SK-N-SH (cell line): ENCODE results near the gene P2RY8. TPM values are rescaled to one million over a fixed set of nuclear protein-coding genes. Genes with fewer than 3 reads are reported as not detected.
"Not testable (repeated sequence)": the region's sequence is repeated elsewhere in the genome, so short reads cannot be mapped to it uniquely, and the experiment has no call there.

Source experiments
- CTCF ChIA-PET: fragments of 300-600, 350-600 bp; formaldehyde crosslinking; extraction: SDS; loops from one replicate; lab custom pipeline; 2021; lab: Yijun Ruan, JAX
- POLR2A ChIA-PET: fragments of 350-600 bp; sonication (Branson Sonifier 250); formaldehyde crosslinking; extraction: SDS; loops from one replicate; lab custom pipeline; 2020; ENCODE audit warnings: antibody characterized with exemption, inconsistent platforms; lab: Yijun Ruan, JAX
- DNase-seq: peaks from one replicate; pipeline ENCODE4 v3.0.0; 2012
- H2AFZ ChIP-seq: fragments of 200-600 bp; sonication (generic); 2 replicates; pipeline ENCODE4 v1.8.1; 2016; ENCODE audit warnings: antibody characterized with exemption, mild to moderate bottlenecking, low read depth
- H3F3A ChIP-seq: fragments of 200-600 bp; sonication (generic); replicated peaks from 2 replicates; pipeline ENCODE3; 2016; ENCODE audit warnings: antibody characterized with exemption, mild to moderate bottlenecking; ENCODE audit not compliant: insufficient read depth
- H3K27ac ChIP-seq, 2 experiments: fragments of 200-500 bp in 1 of 2; fragments of 200-600 bp in 1 of 2; sonication (Bioruptor generic) in 1 of 2; sonication (generic), shearing (Covaris generic) in 1 of 2; 2 replicates each; pipeline versions ENCODE4 v1.5.1 to v1.6.1; 2014 to 2016; ENCODE audit warnings: low read depth in 2 of 2, inconsistent platforms in 1 of 2, low read length in 1 of 2, mild to moderate bottlenecking in 1 of 2, mixed read lengths in 1 of 2
- H3K27me3 ChIP-seq: fragments of 200-600 bp; sonication (generic), shearing (Covaris generic); 2 replicates; pipeline ENCODE4 v1.6.1; 2016; ENCODE audit warnings: mixed run types; ENCODE audit not compliant: insufficient read depth
- H3K36me3 ChIP-seq, 2 experiments: fragments of 200-500 bp in 1 of 2; fragments of 200-600 bp in 1 of 2; sonication (Bioruptor generic) in 1 of 2; sonication (generic) in 1 of 2; replicated peaks in 1 of 2; 2 replicates each; pipeline versions ENCODE3 to v1.5.1; 2014 to 2016; ENCODE audit warnings: low read length in 1 of 2, mild to moderate bottlenecking in 1 of 2; ENCODE audit not compliant: insufficient read depth in 2 of 2, control insufficient read depth in 1 of 2
- H3K4me1 ChIP-seq, 2 experiments: fragments of 200-500 bp in 1 of 2; fragments of 200-600 bp in 1 of 2; sonication (Bioruptor generic) in 1 of 2; sonication (generic), shearing (Covaris generic) in 1 of 2; 2 replicates each; pipeline versions ENCODE4 v1.5.1 to v1.6.1; 2014 to 2016; ENCODE audit warnings: low read depth in 1 of 2, low read length in 1 of 2, mixed run types in 1 of 2; ENCODE audit not compliant: insufficient read depth in 2 of 2, control insufficient read depth in 1 of 2
- H3K4me2 ChIP-seq: fragments of 200-600 bp; sonication (generic), shearing (Covaris generic); 2 replicates; pipeline ENCODE4 v1.6.1; 2017; ENCODE audit warnings: mixed run types
- H3K4me3 ChIP-seq, 2 experiments: fragments of 200-500 bp in 1 of 2; fragments of 200-600 bp in 1 of 2; sonication (Bioruptor generic) in 1 of 2; sonication (generic), shearing (Covaris generic) in 1 of 2; 2 replicates each; pipeline versions ENCODE4 v1.5.1 to v1.8.1; 2014 to 2016; ENCODE audit warnings: low read depth in 2 of 2, inconsistent platforms in 1 of 2, low read length in 1 of 2, mild to moderate bottlenecking in 1 of 2, mixed read lengths in 1 of 2, moderate library complexity in 1 of 2
- H3K79me2 ChIP-seq: fragments of 200-600 bp; sonication (generic); 2 replicates; pipeline ENCODE4 v1.8.1; 2017; ENCODE audit warnings: mild to moderate bottlenecking; ENCODE audit not compliant: insufficient read depth
- H3K9ac ChIP-seq: fragments of 200-600 bp; sonication (generic); 2 replicates; pipeline ENCODE4 v1.6.1; 2017; ENCODE audit warnings: mixed run types
- H3K9me2 ChIP-seq: fragments of 200-600 bp; sonication (generic); 2 replicates; pipeline ENCODE4 v1.6.1; 2017; ENCODE audit warnings: mixed run types
- H3K9me3 ChIP-seq: fragments of 200-600 bp; sonication (generic); 2 replicates; pipeline ENCODE4 v1.6.1; 2017; ENCODE audit warnings: mixed run types, mild to moderate bottlenecking, moderate library complexity
- H4K20me1 ChIP-seq: fragments of 200-600 bp; sonication (generic); 2 replicates; pipeline ENCODE4 v1.6.1; 2017; ENCODE audit warnings: mild to moderate bottlenecking, mixed run types; ENCODE audit not compliant: insufficient read depth
- EZH2phosphoT487 ChIP-seq: fragments of 200-600 bp; sonication (generic); IDR thresholded peaks from 2 replicates; pipeline ENCODE4 v1.6.1; 2017; ENCODE audit warnings: low read depth, mixed run types, mild to moderate bottlenecking, antibody characterized with exemption, moderate library complexity, borderline replicate concordance
- GATA2 ChIP-seq: sonication (generic); formaldehyde crosslinking; IDR thresholded peaks from 2 replicates; pipeline ENCODE4 v1.5.0; 2020; ENCODE audit warnings: mild to moderate bottlenecking, missing genetic modification reagents
- IRF3 ChIP-seq: fragments of 150-350 bp; IDR thresholded peaks from 2 replicates; pipeline ENCODE4 v1.6.1; 2016; ENCODE audit warnings: mild to moderate bottlenecking, low read depth, low read length
- WGBS: methylation state at CpG from one replicate; pipeline ENCODE4 v1.1.6; 2017; ENCODE audit warnings: low lambda C conversion rate; 5-methylcytosine and 5-hydroxymethylcytosine counted together
- polyA plus RNA-seq, 3 experiments: library from polyadenylated mRNA; depleted of rRNA; stranded (reverse); fragments of >200 nt; gene quantifications; 2 replicates each; pipeline ENCODE4 v1.2.3, GENCODE V29; 2012
- TF ChIP-seq, protein P1 (sequence below): IDR thresholded peaks from 2 replicates; pipeline ENCODE4 v1.6.1; 2012; ENCODE audit warnings: mild to moderate bottlenecking, low read depth, low read length, moderate library complexity
- TF ChIP-seq, protein P2 (sequence below): fragments of 200-600 bp; sonication (generic); IDR thresholded peaks from 2 replicates; pipeline ENCODE4 v1.6.1; 2017; ENCODE audit warnings: antibody characterized with exemption, mild to moderate bottlenecking, moderate library complexity

P2RY8 gene
- polyA plus RNA-seq, 1 of the 3 experiments (the other 2 are of a cell fraction): 0.08 TPM

DNA sequence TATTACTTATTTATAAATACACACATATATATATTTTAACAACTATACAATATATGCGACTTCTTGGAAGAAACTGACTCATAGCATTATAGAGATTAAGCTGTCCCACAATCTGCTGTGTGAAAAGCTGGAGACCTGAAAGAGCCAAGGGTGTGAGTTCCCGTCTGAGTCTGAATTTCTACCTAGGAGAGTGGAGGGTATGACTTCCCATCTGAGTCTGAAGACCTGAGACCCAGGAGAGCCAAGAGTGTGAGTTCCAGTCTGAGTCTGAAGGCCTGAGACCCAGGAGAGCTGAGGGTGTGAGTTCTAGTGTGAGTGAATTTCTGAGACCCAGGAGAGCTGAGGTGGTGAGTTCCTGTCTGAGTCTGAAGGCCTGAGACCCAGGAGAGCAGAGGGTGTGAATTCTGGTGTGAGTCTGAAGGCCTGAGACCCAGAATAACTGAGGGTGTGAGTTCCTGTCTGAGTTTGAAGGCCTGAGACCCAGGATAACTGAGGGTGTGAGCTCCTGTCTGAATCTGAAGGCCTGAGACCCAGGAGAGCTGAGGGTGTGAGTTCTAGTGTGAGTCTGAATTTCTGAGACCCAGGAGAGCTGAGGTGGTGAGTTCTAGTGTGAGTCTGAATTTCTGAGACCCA, 8.9 kb upstream of the P2RY8 start (continued):
- TF ChIP-seq, protein P1, sequence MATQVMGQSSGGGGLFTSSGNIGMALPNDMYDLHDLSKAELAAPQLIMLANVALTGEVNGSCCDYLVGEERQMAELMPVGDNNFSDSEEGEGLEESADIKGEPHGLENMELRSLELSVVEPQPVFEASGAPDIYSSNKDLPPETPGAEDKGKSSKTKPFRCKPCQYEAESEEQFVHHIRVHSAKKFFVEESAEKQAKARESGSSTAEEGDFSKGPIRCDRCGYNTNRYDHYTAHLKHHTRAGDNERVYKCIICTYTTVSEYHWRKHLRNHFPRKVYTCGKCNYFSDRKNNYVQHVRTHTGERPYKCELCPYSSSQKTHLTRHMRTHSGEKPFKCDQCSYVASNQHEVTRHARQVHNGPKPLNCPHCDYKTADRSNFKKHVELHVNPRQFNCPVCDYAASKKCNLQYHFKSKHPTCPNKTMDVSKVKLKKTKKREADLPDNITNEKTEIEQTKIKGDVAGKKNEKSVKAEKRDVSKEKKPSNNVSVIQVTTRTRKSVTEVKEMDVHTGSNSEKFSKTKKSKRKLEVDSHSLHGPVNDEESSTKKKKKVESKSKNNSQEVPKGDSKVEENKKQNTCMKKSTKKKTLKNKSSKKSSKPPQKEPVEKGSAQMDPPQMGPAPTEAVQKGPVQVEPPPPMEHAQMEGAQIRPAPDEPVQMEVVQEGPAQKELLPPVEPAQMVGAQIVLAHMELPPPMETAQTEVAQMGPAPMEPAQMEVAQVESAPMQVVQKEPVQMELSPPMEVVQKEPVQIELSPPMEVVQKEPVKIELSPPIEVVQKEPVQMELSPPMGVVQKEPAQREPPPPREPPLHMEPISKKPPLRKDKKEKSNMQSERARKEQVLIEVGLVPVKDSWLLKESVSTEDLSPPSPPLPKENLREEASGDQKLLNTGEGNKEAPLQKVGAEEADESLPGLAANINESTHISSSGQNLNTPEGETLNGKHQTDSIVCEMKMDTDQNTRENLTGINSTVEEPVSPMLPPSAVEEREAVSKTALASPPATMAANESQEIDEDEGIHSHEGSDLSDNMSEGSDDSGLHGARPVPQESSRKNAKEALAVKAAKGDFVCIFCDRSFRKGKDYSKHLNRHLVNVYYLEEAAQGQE: no peak
- no peak for TF ChIP-seq IRF3
- TF ChIP-seq GATA2 (CRISPR knock-in tag): no peak

DNA sequence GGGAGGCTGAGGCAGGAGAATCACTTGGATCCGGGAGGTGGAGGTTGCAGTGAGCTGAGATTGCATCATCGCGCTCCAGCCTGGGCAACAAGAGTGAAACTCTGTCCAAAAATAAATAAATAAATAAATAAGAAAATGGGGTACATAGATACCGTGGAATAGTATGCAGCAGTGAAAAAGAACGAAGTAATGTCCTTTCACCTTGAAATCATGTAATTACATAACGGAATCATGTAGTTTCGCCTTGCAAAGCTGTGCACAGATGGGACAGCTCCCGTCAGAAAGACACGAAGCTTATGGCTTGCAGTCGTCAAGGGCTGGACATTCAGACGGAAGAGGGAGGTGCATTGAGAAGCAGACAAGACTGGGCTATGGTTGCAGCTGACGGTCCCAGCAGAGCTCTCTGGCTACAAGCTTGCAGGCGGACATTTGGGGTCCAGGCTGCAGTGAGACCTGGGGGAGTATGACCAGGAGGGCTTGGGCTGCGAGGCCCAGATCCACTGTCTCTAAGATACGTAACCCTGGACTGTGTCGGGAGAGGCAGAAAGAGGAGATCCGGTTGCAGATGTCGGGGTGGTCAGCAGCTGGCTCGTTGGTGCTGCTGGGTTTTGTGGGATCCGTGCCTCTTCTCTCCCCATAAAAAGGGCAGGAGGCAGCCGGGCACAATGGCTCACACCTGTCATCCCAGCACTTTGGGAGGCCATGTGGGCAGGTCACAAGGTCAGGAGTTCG, 6.2 kb upstream of the P2RY8 start:
- no peak for TF ChIP-seq EZH2phosphoT487
- TF ChIP-seq, protein P2, sequence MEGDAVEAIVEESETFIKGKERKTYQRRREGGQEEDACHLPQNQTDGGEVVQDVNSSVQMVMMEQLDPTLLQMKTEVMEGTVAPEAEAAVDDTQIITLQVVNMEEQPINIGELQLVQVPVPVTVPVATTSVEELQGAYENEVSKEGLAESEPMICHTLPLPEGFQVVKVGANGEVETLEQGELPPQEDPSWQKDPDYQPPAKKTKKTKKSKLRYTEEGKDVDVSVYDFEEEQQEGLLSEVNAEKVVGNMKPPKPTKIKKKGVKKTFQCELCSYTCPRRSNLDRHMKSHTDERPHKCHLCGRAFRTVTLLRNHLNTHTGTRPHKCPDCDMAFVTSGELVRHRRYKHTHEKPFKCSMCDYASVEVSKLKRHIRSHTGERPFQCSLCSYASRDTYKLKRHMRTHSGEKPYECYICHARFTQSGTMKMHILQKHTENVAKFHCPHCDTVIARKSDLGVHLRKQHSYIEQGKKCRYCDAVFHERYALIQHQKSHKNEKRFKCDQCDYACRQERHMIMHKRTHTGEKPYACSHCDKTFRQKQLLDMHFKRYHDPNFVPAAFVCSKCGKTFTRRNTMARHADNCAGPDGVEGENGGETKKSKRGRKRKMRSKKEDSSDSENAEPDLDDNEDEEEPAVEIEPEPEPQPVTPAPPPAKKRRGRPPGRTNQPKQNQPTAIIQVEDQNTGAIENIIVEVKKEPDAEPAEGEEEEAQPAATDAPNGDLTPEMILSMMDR: no peak
- TF ChIP-seq, all 33 proteins: peak for 0

GRCh38 chrX:1539146-1539545, 2.2 kb upstream of the P2RY8 start:
- H3K9me2 ChIP-seq, H3F3A ChIP-seq, H3K9ac ChIP-seq, H3K27me3 ChIP-seq, H3K4me1 ChIP-seq, DNase-seq, H4K20me1 ChIP-seq, H3K27ac ChIP-seq, H3K4me2 ChIP-seq, H3K79me2 ChIP-seq, POLR2A ChIA-PET, H3K36me3 ChIP-seq, CTCF ChIA-PET, H2AFZ ChIP-seq, H3K4me3 ChIP-seq, H3K9me3 ChIP-seq: not testable (repeated sequence)
- 70% methylated on average over 14 of the region's 14 CpGs for WGBS

More for the DNA sequence above, 6.2 kb upstream of the P2RY8 start:
- Histone ChIP-seq H3K79me2 (no peaks in the 10 kb centered on the region), H3K4me1 (no peaks in the 10 kb centered on the region), H3K4me2 (no peak overlapping the region), H3K9ac (no peak overlapping the region), H3K4me3 (no peak overlapping the region), H4K20me1 (no peaks in the 10 kb centered on the region), H3F3A (no peaks in the 10 kb centered on the region), H2AFZ (no peak overlapping the region), H3K9me2 (no peaks in the 10 kb centered on the region), H3K27ac (no peak overlapping the region), H3K36me3 (no peaks in the 10 kb centered on the region), H3K9me3 (no peaks in the 10 kb centered on the region), H3K27me3 (no peaks in the 10 kb centered on the region; the same call in 1 of the 2 replicates)
- DNase-seq: no peak
- ChIA-PET POLR2A (no interaction called here), CTCF (no interaction called here)
- WGBS: 40% methylated on average over 21 of the region's 22 CpGs

DNA sequence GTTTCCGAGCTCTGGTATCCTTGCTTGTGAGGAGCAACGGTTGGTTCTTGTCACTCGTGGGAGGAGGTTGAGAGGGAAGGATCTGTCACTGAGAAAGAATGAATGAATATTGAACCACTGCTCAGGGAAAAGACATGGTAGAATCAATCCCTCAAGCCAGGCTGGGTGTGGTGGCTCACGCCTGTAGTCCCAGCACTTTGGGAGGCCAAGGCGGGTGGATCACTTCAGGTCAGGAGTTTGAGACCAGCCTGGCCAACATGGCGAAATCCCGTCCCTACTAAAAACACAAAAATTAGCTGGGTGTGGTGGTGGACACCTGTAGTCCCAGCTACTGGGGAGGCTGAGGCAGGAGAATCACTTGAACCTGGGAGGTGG, 718 bp upstream of the P2RY8 start:
- H3K4me3 ChIP-seq, H3K79me2 ChIP-seq, DNase-seq, CTCF ChIA-PET, H3F3A ChIP-seq, POLR2A ChIA-PET, H3K9ac ChIP-seq, H3K4me1 ChIP-seq, H4K20me1 ChIP-seq, H3K9me3 ChIP-seq, H3K36me3 ChIP-seq, H3K27me3 ChIP-seq, H3K9me2 ChIP-seq, H3K27ac ChIP-seq: not testable (repeated sequence)
- 43% methylated on average over 7 of the region's 7 CpGs for WGBS
- H2AFZ ChIP-seq: peak overlapping the region; percentile 33; the same call in 1 of the 2 replicates
- H3K4me2 ChIP-seq: peak overlapping the region; percentile 66
